HG03064 (cell line): ENCODE data around the gene MRPS33.

Experiments used
- ATAC-seq: cut with Tn5 transposase; IDR thresholded peaks from one replicate; pipeline ENCODE4 v1.9.1; 2021; ENCODE audit warnings: low read depth; ENCODE audit not compliant: unreplicated experiment

The MRPS33 gene

GRCh38 chr7:141012696-141013344, 1.9 kb downstream of the MRPS33 start:
- no peak for ATAC-seq

GRCh38 chr7:141012044-141012685, 2.6 kb downstream of the MRPS33 start:
- no peak for ATAC-seq

DNA sequence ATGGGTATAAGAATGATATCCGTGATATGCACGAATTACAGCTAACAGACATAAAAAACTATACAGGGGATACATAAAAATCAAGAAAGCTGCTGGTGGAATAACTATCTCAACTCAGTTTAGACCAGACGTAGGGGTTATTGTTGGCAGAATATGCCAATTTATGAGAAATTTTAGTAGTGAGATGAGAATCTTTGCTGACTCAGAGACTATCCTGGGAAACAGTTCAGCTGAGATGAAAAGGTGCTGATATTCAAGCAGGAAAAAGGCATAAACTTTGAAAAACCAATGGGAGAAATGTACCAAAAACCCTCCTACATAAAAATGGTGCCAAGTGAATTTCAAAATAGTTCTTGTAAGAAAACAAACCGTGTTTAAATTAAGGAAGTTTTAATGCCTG, 3.3 kb downstream of the MRPS33 start:
- ATAC-seq = no peak

DNA sequence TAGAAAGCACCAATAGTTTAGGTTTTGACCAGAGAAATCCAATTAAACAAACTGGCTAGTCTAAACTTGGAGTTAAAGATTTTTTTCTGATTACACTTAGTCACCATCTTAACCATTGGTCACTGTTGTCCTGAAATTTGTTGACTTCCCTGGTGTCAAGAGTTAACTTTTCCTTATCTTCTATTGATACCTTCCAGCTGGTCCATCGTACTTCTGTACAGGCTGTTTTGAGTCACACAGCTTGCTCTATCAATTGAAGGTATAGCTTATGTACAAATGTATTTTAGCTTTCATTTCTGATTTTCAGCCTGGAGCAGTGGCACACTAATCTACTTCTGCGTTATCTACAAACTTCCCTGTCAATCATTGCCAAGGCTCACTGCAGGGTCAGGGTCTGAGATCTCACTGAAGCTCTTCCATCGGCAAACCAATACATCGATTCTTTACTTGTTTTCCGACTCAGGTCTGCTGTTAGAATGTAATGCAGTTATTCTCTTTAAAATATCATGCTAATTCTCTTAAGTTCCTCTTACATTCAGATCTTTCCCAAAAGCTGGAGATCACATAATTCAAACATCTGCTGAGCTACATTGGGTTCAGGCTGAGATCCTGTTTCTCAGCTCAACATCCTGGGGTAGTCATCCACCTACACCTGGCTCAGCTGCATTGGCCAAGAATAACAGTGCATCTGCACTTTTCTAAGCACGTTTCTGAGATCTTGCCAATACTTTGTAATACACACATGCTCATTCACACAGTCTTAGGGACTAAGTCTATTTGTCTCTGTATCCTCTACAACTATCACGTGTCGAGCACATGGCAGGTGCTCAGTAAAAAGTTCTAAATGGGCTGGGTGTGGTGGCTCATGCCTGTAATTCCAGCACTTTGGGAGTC, 11.3 kb downstream of the MRPS33 start:
- ATAC-seq = no peak

GRCh38 chr7:141001546-141001945, 13.2 kb downstream of the MRPS33 start:
- ATAC-seq = no peak

- ATAC-seq = no peak
Observed at GRCh38 chr7:141001122-141001521, 13.6 kb downstream of the MRPS33 start.

GRCh38 chr7:140998715-140999114, 16.0 kb downstream of the MRPS33 start:
- no peak for ATAC-seq

DNA sequence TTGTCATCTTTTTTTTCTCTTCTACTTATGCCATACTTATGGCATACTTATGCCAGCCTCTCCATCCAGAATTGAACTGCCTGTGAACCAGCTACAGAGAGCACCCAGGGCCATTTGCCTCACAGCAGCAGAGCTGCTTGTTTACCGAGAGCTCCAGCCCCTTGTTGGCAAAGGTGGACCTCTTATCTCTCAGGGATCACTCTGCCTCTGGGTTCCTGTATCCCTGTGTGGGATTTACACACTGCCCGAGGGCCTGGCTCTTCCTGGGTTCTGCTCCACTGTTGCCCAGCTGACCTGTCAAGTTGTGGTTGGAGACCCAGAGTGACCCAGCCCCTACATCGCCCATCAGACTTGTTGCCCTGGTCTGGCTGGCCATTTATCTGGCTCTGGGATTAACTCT, 22.3 kb downstream of the MRPS33 start:
- ATAC-seq = no peak

- ATAC-seq = no peak
Observed at GRCh38 chr7:140990193-140990962, 24.4 kb downstream of the MRPS33 start.

DNA sequence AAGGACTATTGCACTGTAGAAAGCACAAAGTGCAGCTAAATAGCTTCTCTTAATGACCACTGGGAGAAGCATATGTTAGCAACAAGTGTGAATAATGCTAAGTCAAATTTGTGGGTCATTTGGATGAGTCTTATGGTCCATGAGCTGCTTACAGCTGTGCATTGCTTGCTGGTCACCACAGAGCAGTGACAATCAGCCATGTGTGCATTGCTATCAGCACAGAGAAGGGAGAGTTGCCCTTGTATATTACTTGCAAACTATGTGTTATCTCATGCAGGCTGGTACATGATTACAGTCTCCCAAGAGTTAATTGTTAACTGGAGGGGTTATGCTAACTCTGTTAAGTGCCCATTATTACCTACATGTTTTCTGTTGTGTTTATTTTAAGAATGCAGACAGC, 25.7 kb downstream of the MRPS33 start:
- ATAC-seq = peak; percentile 73

DNA sequence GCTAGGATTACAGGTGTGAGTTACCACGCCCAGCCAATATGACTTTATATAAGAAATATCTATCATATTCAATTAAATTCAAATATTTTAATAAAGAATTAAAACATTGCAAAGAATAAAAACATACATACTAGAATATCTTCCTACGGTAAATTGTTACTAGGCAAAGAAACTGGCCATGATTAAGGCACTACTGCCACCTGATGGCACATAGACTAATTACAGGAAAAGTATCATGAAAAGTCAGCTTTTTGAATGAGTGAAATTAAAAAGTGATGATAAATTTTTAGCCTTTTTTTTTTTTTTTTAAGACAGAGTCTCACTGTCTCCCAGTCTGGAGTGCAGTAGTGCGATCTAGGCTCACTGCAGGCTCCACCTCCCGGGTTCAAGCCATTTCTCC, 30.9 kb downstream of the MRPS33 start:
- no peak for ATAC-seq

GRCh38 chr7:140982508-140982907, 32.2 kb downstream of the MRPS33 start:
- ATAC-seq = no peak

GRCh38 chr7:140981951-140982350, 32.8 kb downstream of the MRPS33 start:
- no peak for ATAC-seq

DNA sequence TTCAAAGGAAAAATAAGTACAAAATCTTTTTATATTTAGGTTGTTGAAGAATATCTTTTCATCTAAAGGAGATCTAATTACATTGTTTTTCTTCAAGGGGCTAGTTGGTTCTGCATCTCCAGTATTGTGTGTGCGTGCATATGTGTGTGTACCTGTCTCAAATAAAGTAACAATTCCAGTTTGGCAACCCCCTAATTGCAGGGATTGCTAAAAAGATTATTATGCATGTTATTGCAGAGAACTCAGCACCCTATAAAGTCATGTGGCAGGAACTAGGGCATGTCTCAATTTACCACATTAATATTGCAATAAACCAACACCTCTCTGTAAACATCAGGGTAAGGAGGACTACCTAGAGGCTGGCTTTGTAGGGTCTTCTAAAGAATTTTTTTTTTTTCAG, 37.0 kb downstream of the MRPS33 start:
- ATAC-seq = no peak

DNA sequence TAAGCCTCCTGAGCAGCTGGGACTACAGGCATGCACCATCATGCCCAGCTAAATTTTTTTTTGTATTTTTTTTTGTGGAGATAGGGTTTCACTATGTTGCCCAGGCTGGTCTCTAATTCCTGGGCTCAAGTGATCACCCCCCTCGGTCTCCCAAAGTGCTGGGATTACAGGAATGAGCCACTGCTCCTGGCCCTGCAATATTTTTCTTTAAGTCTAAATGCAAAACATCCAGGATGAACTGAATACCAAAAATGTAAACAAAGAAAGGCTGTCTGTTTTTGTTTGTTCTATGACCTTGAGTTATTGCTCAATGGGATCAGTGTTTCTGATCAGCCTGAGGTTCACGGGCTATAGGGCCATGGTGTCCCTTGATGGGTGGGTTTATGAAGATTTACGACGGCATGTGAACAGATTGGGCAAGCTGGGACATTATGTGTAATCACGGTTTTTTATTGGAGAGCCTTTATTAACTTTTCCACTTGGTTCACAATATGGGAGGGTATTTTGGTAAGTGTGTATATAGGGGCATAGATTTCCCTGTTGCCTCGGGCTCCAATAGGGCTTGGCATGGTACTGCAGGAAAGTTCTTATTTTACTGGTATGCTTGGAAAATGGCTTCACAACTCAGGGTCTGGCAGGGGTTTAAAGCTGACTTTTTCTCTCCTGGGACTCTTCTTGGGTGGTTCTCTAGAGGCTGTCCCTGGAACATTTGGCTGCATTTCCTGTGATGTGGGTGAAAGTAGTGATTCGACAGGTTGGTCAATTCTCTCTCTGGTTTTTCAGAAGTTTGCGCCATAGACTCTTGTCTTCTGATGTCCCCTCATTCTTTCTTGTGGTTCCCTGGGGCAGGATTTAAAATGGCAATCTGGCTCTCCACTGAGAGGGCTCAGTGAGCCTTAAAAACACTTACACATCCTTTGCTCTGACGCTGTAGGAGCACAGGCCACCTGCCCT, 41.6 kb downstream of the MRPS33 start:
- no peak for ATAC-seq

DNA sequence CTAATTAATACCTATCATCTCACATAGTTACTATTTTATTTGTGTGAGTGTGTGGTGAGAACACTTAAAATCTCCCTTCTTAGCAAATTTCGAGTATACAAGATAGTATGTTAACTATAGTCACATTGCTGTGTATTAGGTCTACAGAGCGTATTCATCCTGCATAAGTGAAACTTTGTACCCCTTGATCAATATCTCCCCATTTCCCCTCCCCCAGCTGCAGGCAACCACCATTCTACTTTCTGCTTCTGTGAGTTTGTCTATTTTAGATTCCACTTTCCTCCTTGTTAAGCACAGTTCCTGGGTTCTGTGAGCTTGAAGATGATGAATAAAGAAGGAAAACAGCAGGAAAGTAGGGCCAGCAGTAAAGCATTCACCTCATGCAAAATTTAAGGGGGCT, 42.4 kb downstream of the MRPS33 start:
- no peak for ATAC-seq

DNA sequence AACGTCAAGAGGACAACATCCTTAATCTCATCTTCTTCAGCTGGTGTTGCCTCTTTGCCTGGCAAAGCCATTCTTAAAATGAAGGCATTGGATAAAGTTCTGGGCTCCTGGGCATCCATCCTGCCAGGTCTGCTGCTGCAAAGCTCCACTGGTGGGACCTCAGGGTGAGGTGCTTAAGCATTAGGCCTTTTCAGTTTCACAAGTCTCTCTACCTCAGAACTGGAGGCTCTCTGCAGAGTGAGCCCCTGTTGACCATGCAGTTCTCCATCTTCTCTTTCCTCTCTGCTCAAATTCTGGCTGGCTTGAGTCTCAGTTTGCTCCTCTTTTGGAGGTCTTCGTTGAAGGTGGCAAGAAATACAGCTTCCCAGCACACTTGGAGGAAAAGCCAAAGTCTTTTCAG, 47.3 kb downstream of the MRPS33 start:
- no peak for ATAC-seq

DNA sequence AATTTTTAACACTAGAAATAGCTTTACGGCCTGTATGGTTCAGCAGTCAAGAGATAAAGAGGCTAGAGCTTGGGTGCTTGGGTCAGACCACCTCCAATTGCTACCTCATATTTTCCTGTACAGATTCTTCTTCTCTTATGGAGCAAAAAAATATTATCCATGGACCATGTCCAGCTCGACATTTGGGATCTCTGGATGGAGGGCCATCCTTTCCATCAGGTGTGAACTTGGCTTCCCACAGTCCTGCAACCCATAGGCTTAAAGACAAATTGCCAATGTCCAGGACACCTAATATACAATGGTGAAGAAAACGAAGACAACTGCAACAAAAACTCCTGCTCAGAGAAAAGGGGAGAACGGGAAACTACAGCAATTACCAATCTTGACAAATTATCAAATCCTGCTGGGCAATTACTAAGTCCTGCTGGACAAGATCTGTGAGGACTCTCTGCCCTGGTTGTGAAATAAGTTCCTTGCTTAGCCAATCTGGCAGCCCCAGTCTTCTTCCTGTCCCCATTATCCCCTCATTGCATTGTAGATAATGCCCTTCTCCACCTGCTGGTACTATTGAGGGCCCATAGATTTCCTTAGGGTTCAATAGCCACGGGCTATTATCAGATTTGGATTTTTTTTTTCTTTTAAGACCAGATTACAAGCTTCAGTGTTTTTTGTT, 48.1 kb downstream of the MRPS33 start:
- no peak for ATAC-seq

DNA sequence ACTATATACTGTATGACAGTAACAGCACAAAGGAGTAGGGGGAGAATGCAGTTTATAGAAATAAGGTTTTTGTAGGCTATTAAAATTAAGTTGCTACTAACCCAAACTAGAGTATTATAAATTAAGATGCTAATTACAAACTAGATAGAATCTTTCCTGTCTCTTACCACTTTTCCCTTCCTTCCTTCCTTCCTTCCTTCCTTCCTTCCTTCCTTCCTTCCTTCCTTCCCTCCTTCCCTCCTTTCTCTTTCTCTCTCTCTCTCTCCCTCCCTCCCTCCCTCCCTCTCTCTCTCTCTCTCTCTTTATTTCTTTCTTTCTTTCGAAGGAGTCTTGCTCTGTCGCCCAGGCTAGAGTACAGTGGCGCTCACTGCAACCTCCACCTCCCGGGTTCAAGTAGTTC, 53.6 kb downstream of the MRPS33 start:
- ATAC-seq = no peak
